Colon (tissue), 2 donors: Measurements from ENCODE around the gene CNGA4.
"Not testable (repeated sequence)": the region's sequence is repeated elsewhere in the genome, so short reads cannot be mapped to it uniquely, and the experiment has no call there.

ENCODE experiments used
- FAIRE-seq: peaks from 2 replicates; lab custom pipeline; 2012; peaks lifted over from hg19 to GRCh38; lab: Jason Lieb, UNC
- donor health status: control.
- donor health status: control.

CNGA4 gene

GRCh38 chr11:6225896-6226295 is 13.0 kb upstream of the CNGA4 start:
- FAIRE-seq, result no peak

GRCh38 chr11:6228520-6228919 is 10.4 kb upstream of the CNGA4 start:
- no peak for FAIRE-seq

- no peak for FAIRE-seq
Measured at GRCh38 chr11:6229911-6230310, 9.0 kb upstream of the CNGA4 start.

- FAIRE-seq, result no peak
Measured at GRCh38 chr11:6232899-6233298, 6.0 kb upstream of the CNGA4 start.

GRCh38 chr11:6233984-6234386 is 4.9 kb upstream of the CNGA4 start:
- FAIRE-seq, result no peak

- peak; percentile 91 for FAIRE-seq
Measured at GRCh38 chr11:6234387-6235107, 4.3 kb upstream of the CNGA4 start, which contains the start of gene FHIP1B. Gene FHIP1B, minus strand, starts transcription at chr11:6234636. Its CDS starts 10,120 bp downstream, at chr11:6224516.

- FAIRE-seq, result no peak
Measured at GRCh38 chr11:6237266-6237665, 1.6 kb upstream of the CNGA4 start.

- FAIRE-seq, result no peak
Measured at GRCh38 chr11:6237761-6238302, 1.1 kb upstream of the CNGA4 start.

- no peak for FAIRE-seq
Measured at GRCh38 chr11:6240139-6240538, 1.2 kb downstream of the CNGA4 start.

GRCh38 chr11:6240781-6241180 is 1.9 kb downstream of the CNGA4 start:
- no peak for FAIRE-seq

GRCh38 chr11:6241316-6241715 is 2.4 kb downstream of the CNGA4 start:
- no peak for FAIRE-seq

- FAIRE-seq, result no peak
Measured at GRCh38 chr11:6245536-6245935, 6.6 kb downstream of the CNGA4 start.

GRCh38 chr11:6248248-6248647 is 9.4 kb downstream of the CNGA4 start:
- no peak for FAIRE-seq

- not testable (repeated sequence) for FAIRE-seq
Measured at GRCh38 chr11:6248897-6249296, 10.0 kb downstream of the CNGA4 start.

GRCh38 chr11:6249770-6250555 is 11.1 kb downstream of the CNGA4 start:
- no peak for FAIRE-seq

- no peak for FAIRE-seq
Measured at GRCh38 chr11:6251120-6251733, 12.3 kb downstream of the CNGA4 start.

- FAIRE-seq, result no peak
Measured at GRCh38 chr11:6251990-6252473, 13.1 kb downstream of the CNGA4 start.

GRCh38 chr11:6253197-6253596 is 14.3 kb downstream of the CNGA4 start:
- FAIRE-seq, result no peak

GRCh38 chr11:6258141-6258540 is 19.3 kb downstream of the CNGA4 start:
- FAIRE-seq, result no peak

GRCh38 chr11:6258571-6259081 is 19.7 kb downstream of the CNGA4 start:
- no peak for FAIRE-seq

GRCh38 chr11:6260207-6260726 is 21.4 kb downstream of the CNGA4 start:
- no peak for FAIRE-seq

GRCh38 chr11:6263662-6264061 is 24.8 kb downstream of the CNGA4 start:
- no peak for FAIRE-seq
